ENCODE measurements around the gene FBXO39.
"Not testable (repeated sequence)": the region's sequence is repeated elsewhere in the genome, so short reads cannot be mapped to it uniquely, and the experiment has no call there.

The FBXO39 gene

DNA sequence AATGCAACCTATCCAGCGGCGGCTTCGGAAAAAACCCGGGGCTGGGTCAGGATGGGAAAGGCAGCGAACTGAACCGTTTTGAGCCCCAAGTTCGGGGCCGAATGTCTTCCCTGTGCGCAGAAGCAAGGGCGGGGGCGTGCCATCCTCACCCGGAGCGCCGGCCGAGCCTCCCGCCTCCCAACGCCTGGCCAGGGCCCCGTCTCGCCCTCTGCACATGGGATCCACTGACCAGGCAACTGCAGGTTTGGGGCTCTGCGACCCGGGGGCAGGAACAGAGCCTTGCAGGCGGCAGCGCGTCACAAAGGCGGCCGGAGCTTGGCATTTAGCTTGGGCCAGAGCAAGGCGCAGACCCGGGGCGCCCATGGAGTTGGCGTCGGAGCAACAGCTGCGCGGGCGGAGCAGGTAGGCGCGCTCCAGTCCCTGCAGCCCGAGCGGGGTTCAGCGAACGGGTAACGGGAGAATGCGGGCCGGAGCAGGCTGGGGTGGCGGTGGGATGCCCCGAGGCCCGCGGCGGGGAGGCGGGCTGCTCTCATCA lies at the start of gene FBXO39:
Gene FBXO39 (plus strand): TSS at position 345 of the 535 bp plus-strand sequence. CDS start 3,654 bp downstream, outside the sequence.
- TF ChIP-seq CTCF (IDR thresholded peaks at IDR 0.05; ENCODE audit: control extremely low read depth, extremely low read depth, low read depth, missing control alignments) = no peak
- ChIA-PET POLR2A (no interaction called here), CTCF (no interaction called here)
- DNase-seq (ENCODE audit: extremely low spot score) = peak; percentile 28

DNA sequence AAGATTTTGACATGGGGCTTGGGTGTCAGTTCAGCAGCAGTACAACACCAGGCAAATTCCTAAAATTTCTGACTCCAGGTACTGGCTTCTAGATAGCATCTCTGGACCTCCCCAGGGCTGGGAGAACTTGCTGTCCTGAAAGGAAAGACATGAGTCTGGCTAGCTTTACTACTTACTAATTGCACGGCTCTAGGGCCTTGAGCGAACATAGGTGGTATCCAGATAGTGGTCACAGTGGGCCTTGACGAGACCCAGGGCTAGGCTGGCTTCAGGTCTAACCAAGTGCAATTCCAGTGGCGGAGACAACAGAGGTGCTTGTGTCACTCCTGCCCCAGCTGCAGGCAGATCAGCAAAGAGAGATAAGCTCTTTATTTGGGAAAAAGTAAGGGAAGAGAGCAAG lies 46.5 kb upstream of the FBXO39 start:
- ChIA-PET POLR2A (no interaction called here), CTCF (interaction anchor here (1.1 kb wide), 1 partner anchor 13 kb away, joined by 3 read pairs; no protein-coding TSS in a partner anchor)
- TF ChIP-seq CTCF (IDR thresholded peaks at IDR 0.05; ENCODE audit: control extremely low read depth, extremely low read depth, low read depth, missing control alignments) = no peak
- no peak for DNase-seq (ENCODE audit: extremely low spot score)

DNA sequence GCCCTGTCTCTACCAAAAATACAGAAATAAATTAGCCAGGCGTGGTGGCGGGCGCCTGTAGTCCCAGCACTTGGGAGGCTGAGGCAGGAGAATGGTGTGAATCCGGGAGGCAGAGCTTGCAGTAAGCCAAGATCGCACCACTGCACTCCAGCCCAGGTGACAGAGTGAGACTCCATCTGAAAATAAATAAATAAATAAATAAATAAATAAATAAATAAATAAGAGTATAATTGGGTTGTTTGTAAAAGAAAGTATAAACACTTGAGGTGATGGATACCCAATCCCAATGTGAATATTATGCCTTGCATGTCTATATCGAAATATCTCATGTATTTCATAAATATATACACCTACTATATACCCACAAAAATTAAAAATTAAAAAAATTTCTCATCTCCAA lies 29.4 kb upstream of the FBXO39 start:
- DNase-seq (ENCODE audit: extremely low spot score); POLR2A ChIA-PET; CTCF ChIA-PET: not testable (repeated sequence)

- TF ChIP-seq CTCF (IDR thresholded peaks at IDR 0.05; ENCODE audit: control extremely low read depth, extremely low read depth, low read depth, missing control alignments) = no peak
- POLR2A ChIA-PET = no interaction called here
- CTCF ChIA-PET = interaction anchor here (1.4 kb wide), 1 partner anchor 15 kb away, joined by 4 read pairs; no protein-coding TSS in a partner anchor
- no peak for DNase-seq (ENCODE audit: extremely low spot score)
These were observed 27.4 kb upstream of the FBXO39 start for GRCh38 chr17:6748617-6749016.

DNA sequence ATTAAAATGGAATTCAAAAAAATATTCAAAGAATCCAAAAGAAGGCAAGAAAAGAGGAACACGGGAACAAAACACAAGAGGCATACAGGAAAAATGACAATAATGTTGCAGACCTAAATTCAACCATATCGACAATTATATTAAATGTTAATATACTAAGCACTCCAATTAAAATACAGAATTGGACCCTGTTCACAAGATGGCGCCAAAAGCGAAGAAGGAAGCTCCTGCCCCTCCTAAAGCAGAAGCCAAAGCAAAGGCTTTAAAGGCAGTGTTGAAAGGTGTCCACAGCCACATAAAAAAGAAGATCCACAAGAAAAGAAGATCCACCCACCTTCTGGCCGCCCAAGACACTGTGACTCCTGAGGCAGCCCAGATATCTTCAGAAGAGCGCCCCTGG lies 26.5 kb upstream of the FBXO39 start:
- no peak for TF ChIP-seq CTCF (IDR thresholded peaks at IDR 0.05; ENCODE audit: control extremely low read depth, extremely low read depth, low read depth, missing control alignments)
- ChIA-PET POLR2A (no interaction called here), CTCF (interaction anchor here (1.0 to 1.4 kb wide), 2 partner anchors 14 to 93 kb away, joined by 3 to 4 read pairs; no protein-coding TSS in a partner anchor)
- no peak for DNase-seq (ENCODE audit: extremely low spot score)

DNA sequence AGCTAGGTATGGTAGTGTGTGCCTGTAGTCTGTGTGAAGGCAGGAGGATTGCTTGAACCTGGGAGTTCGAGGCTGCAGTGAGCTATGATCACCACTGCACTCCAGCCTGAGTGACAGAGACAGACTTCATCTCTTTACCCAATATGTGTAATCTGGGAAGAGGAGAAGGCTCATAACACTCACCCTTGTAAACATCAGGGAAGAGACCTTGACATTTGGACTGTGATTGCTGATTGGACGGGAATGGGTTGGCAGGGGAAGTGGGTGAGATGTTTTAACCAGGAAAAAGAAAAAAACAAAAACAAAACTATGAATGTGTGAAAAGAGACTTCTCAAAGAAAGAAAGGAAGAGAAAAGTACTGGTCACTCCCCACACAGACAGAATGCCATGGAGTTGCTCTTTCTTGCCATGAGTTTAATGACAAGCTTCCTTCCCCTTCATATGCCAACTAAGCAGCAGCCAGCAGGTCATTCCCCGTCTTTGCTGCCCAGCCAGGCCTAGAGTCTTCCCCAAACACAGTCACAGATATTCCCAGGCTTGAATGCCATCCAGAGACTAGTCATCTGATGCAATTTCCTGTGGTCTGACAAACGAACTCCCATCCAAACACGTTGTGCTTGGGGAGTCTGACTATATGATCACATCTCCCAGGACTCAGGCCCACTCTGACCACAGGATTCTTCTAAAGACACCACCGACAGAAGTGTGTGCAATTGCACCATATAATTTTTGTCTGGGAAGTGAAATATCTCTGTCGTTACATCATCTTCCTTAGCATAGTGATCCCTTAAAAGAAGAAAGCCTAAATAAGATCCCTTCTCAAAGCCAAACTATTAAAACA lies 23.7 kb upstream of the FBXO39 start:
- TF ChIP-seq CTCF (IDR thresholded peaks at IDR 0.05; ENCODE audit: control extremely low read depth, extremely low read depth, low read depth, missing control alignments) = no peak
- POLR2A ChIA-PET = no interaction called here
- CTCF ChIA-PET = no interaction called here
- DNase-seq (ENCODE audit: extremely low spot score) = no peak

GRCh38 chr17:6753006-6753445 lies 23.0 kb upstream of the FBXO39 start:
- TF ChIP-seq CTCF (IDR thresholded peaks at IDR 0.05; ENCODE audit: control extremely low read depth, extremely low read depth, low read depth, missing control alignments) = no peak
- no peak for DNase-seq (ENCODE audit: extremely low spot score)
- ChIA-PET CTCF (no interaction called here), POLR2A (no interaction called here)

All from GM10248 (cell line).